GM12878 (cell line): Measurements from ENCODE around the gene PPP3CB. TPM values are rescaled to one million over a fixed set of nuclear protein-coding genes. Genes with fewer than 3 reads are reported as not detected.

Source experiments
- BCL11A ChIP-seq: IDR thresholded peaks from 2 replicates; pipeline ENCODE4 v1.6.1; 2011; ENCODE audit warnings: low read depth, low read length
- CTCF ChIP-seq, 3 experiments: IDR thresholded peaks in 2 of 3; conservative IDR thresholded peaks in 1 of 3; 2 replicates each; pipeline ENCODE4 v1.5.1; 2011; ENCODE audit warnings: low read depth in 3 of 3, low read length in 3 of 3, mild to moderate bottlenecking in 3 of 3, control low read depth in 2 of 3, moderate library complexity in 2 of 3, inconsistent platforms in 1 of 3, mixed read lengths in 1 of 3; ENCODE audit not compliant: control insufficient read depth in 2 of 3, insufficient read depth in 1 of 3; ENCODE audit errors: extremely low read depth in 1 of 3
- E2F8 ChIP-seq: fragments of 450-650 bp; IDR thresholded peaks from 2 replicates; pipeline ENCODE4 v1.6.1; 2018; ENCODE audit warnings: mild to moderate bottlenecking, low read depth, moderate library complexity; ENCODE audit not compliant: partially characterized antibody
- EED ChIP-seq: sonication (generic); IDR thresholded peaks from 2 replicates; pipeline ENCODE4 v1.6.1; 2016; ENCODE audit warnings: antibody characterized with exemption, low read depth
- EGR1 ChIP-seq, 2 experiments: IDR thresholded peaks; 1 replicate in 1 of 2; 2 replicates in 1 of 2; pipeline ENCODE4 v1.6.1; 2011 to 2012; ENCODE audit warnings: low read depth in 2 of 2, low read length in 2 of 2, borderline replicate concordance in 1 of 2, mild to moderate bottlenecking in 1 of 2, moderate library complexity in 1 of 2
- HDAC2 ChIP-seq: fragments of 200-600 bp; sonication (generic); IDR thresholded peaks from 2 replicates; pipeline ENCODE4 v1.6.1; 2017
- NFYA ChIP-seq: IDR thresholded peaks from 2 replicates; pipeline ENCODE4 v1.6.1; 2011; ENCODE audit warnings: low read depth, mild to moderate bottlenecking, low read length, improper control_type of control experiment, borderline replicate concordance
- NR2C2 ChIP-seq: IDR thresholded peaks from 2 replicates; pipeline ENCODE4 v1.6.1; 2011; ENCODE audit warnings: borderline replicate concordance, low read depth; ENCODE audit not compliant: control insufficient read depth, insufficient read length
- PAX5 ChIP-seq: IDR thresholded peaks from 2 replicates; pipeline ENCODE4 v1.6.1; 2011; ENCODE audit warnings: low read depth, low read length, borderline replicate concordance
- PAX8 ChIP-seq: fragments of 450-650 bp; IDR thresholded peaks from 2 replicates; pipeline ENCODE4 v1.6.1; 2017; ENCODE audit warnings: mild to moderate bottlenecking, moderate library complexity
- POLR2A ChIP-seq: IDR thresholded peaks from 2 replicates; pipeline ENCODE4 v1.6.1; 2011; ENCODE audit warnings: low read depth, mild to moderate bottlenecking, low read length
- PRDM15 ChIP-seq: fragments of 450-650 bp; formaldehyde crosslinking; IDR thresholded peaks from 2 replicates; pipeline ENCODE4 v1.4.0; 2020; ENCODE audit warnings: mild to moderate bottlenecking, moderate library complexity
- RAD21 ChIP-seq: IDR thresholded peaks from 2 replicates; pipeline ENCODE4 v1.6.1; 2011; ENCODE audit warnings: mild to moderate bottlenecking, low read depth, low read length, moderate library complexity; ENCODE audit not compliant: insufficient read depth
- RCOR1 ChIP-seq: conservative IDR thresholded peaks from 2 replicates; pipeline ENCODE4 v1.6.1; 2012; ENCODE audit warnings: low read depth, low read length, improper control_type of control experiment
- RELB ChIP-seq: fragments of 450-650 bp; IDR thresholded peaks from 2 replicates; pipeline ENCODE4 v1.6.1; 2017; ENCODE audit warnings: low read depth, mild to moderate bottlenecking, moderate library complexity
- RFX5 ChIP-seq: IDR thresholded peaks from 2 replicates; pipeline ENCODE4 v1.6.1; 2011; ENCODE audit warnings: low read depth, low read length, improper control_type of control experiment
- SUPT20H ChIP-seq: IDR thresholded peaks from 2 replicates; pipeline ENCODE4 v1.6.1; 2011; ENCODE audit warnings: low read depth, mild to moderate bottlenecking, low read length, moderate library complexity, borderline replicate concordance; ENCODE audit not compliant: control insufficient read depth
- TAF1 ChIP-seq: IDR thresholded peaks from 2 replicates; pipeline ENCODE4 v1.6.1; 2011; ENCODE audit warnings: mild to moderate bottlenecking, low read depth, low read length, borderline replicate concordance
- TCF3 ChIP-seq: IDR thresholded peaks from 2 replicates; pipeline ENCODE4 v1.6.1; 2012; ENCODE audit warnings: low read depth, mild to moderate bottlenecking, low read length, borderline replicate concordance; ENCODE audit not compliant: insufficient read depth
- polyA plus RNA-seq, 11 experiments: library from polyadenylated mRNA; depleted of rRNA in 4 of 11; unstranded in 6 of 11; stranded (reverse) in 5 of 11; fragments of >200 nt; fragmentation: Nextera tagmentation in 4 of 11; fragmentation: Illumina TruSeq in 1 of 11; extraction: Ambion mirVana in 4 of 11; extraction: Trizol in 1 of 11; gene quantifications; 1 replicate in 1 of 11; 2 replicates in 10 of 11; pipeline versions ENCODE4 v1.2.1 to v1.2.3, GENCODE V29; 2011 to 2016; ENCODE audit warnings: inconsistent platforms in 2 of 11, missing spikeins in 2 of 11, low read depth in 1 of 11
- total RNA-seq, 4 experiments: library from RNA; depleted of rRNA in 3 of 4; stranded (reverse); fragments of >200 nt in 3 of 4; fragmentation: Illumina TruSeq in 1 of 4; extraction: Trizol in 1 of 4; gene quantifications; 2 replicates each; pipeline versions ENCODE4 v1.2.1 to v1.2.3, GENCODE V29; 2013 to 2021

PPP3CB gene
- total and polyA plus RNA-seq, 10 of the 15 experiments (the other 5 are each of a cell fraction or from before 2014, with no cell fraction given), result 11.4 to 46.4 (median 19.3) TPM

- TF ChIP-seq PRDM15 (no peak), PAX5 (0 out of 2 replicates have a peak, but pooled peaks have one; percentile 45), NFYA (no peak), POLR2A (no peak), RELB (peak; percentile 90), NR2C2 (no peak), PAX8 (0 out of 2 replicates have a peak, but pooled peaks have one; percentile 66), E2F8 (peak; percentile 68), EED (peak; percentile 20; the same call in 1 of the 2 replicates), CTCF (IDR thresholded peaks at IDR 0.05 in 2 of 3, conservative IDR thresholded peaks at IDR 0.05 in 1 of 3; ENCODE audit: control insufficient read depth in 2 of 3, extremely low read depth in 1 of 3, insufficient read depth in 1 of 3, low read depth in 3 of 3, low read length in 3 of 3) (no peak), RCOR1 (no peak), EGR1 (IDR thresholded peaks at IDR 0.05; ENCODE audit: borderline replicate concordance in 1 of 2, low read depth in 2 of 2, low read length in 2 of 2) (peak in 1 of 2 experiments; percentile 100; a peak in 2 of 3 replicates), HDAC2 (no peak), TCF3 (no peak), SUPT20H (peak; percentile 66; the same call in 1 of the 2 replicates), BCL11A (no peak), RAD21 (no peak), TAF1 (peak; percentile 63), RFX5 (no peak)
Observed at GRCh38 chr10:73495884-73496674, at the start of gene PPP3CB (continued).
